Neural cell (in vitro differentiated cells): ENCODE results near the gene PIGS.

Source experiments
- CTCF ChIP-seq: fragments of 450-650 bp; IDR thresholded peaks from 2 replicates; pipeline ENCODE4 v1.5.1; 2014; ENCODE audit warnings: antibody characterized with exemption, mild to moderate bottlenecking, moderate library complexity; ENCODE audit not compliant: poor library complexity, severe bottlenecking
- EP300 ChIP-seq: fragments of 450-650 bp; conservative IDR thresholded peaks from 2 replicates; pipeline ENCODE4 v1.6.1; 2014; ENCODE audit warnings: antibody characterized with exemption, mild to moderate bottlenecking, moderate library complexity; ENCODE audit not compliant: poor library complexity, severe bottlenecking
- EZH2 ChIP-seq: fragments of 200-600, 300-800 bp; shearing (Covaris generic), sonication (generic); IDR thresholded peaks from 2 replicates; pipeline ENCODE4 v1.6.1; 2014; ENCODE audit warnings: antibody characterized with exemption, low read length, borderline replicate concordance, mild to moderate bottlenecking; ENCODE audit not compliant: insufficient read depth, poor library complexity, severe bottlenecking
- RAD21 ChIP-seq: fragments of 450-650 bp; conservative IDR thresholded peaks from 2 replicates; pipeline ENCODE4 v1.6.1; 2014; ENCODE audit warnings: antibody characterized with exemption, mild to moderate bottlenecking, moderate library complexity
- REST ChIP-seq: IDR thresholded peaks from 2 replicates; pipeline ENCODE4 v1.6.1; 2012; ENCODE audit warnings: borderline replicate concordance
- SMC3 ChIP-seq: fragments of 450-650 bp; conservative IDR thresholded peaks from 2 replicates; pipeline ENCODE4 v1.6.1; 2014; ENCODE audit warnings: antibody characterized with exemption, mild to moderate bottlenecking, moderate library complexity; ENCODE audit not compliant: poor library complexity

GRCh38 chr17:28514561-28515002 lies 56.7 kb downstream of the PIGS start:
- TF ChIP-seq CTCF (no peak), REST (no peak), RAD21 (no peak), SMC3 (no peak), EP300 (no peak), EZH2 (no peak)
